Activated gamma-delta T cell (primary cell): ENCODE data around the gene ELL.
"Not testable (repeated sequence)": the region's sequence is repeated elsewhere in the genome, so short reads cannot be mapped to it uniquely, and the experiment has no call there.

ENCODE experiments used
- DNase-seq: peaks from one replicate; lab custom pipeline; 2025; lab: John Stamatoyannopoulos, UW
- total RNA-seq, 2 donors: gene quantifications; one replicate each; lab custom pipeline; 2026; lab: John Stamatoyannopoulos, UW

The ELL gene
- total RNA-seq: 59.7 to 86.0 reads per million in 2 donors

- no peak for DNase-seq
These were observed at the start of gene ELL for GRCh38 chr19:18521692-18522123. Gene ELL, minus strand, starts transcription at chr19:18522070. Its CDS starts 15 bp downstream, at chr19:18522055.

- no peak for DNase-seq
These were observed 46.5 kb upstream of the ELL start for GRCh38 chr19:18568367-18568766.

- no peak for DNase-seq
These were observed 45.1 kb upstream of the ELL start for GRCh38 chr19:18566953-18567352.

- DNase-seq: no peak
These were observed 40.2 kb upstream of the ELL start for GRCh38 chr19:18562086-18562485.

- DNase-seq: no peak
These were observed 37.8 kb upstream of the ELL start for GRCh38 chr19:18559685-18560084.

- no peak for DNase-seq
These were observed 36.7 kb upstream of the ELL start for GRCh38 chr19:18558604-18559003.

- DNase-seq: no peak
These were observed 36.3 kb upstream of the ELL start for GRCh38 chr19:18558202-18558555.

- DNase-seq: peak; percentile 91
These were observed 35.7 kb upstream of the ELL start, which contains the start of gene KXD1 for GRCh38 chr19:18557411-18558201. Gene KXD1, plus strand, starts transcription at chr19:18557870. Its CDS starts 4,187 bp downstream, at chr19:18562057.

GRCh38 chr19:18551631-18552030, 29.8 kb upstream of the ELL start:
- DNase-seq: no peak

GRCh38 chr19:18543814-18544475, 22.1 kb upstream of the ELL start:
- DNase-seq: no peak

- peak; percentile 88 for DNase-seq
These were observed 21.3 kb upstream of the ELL start, which contains the start of gene FKBP8 for GRCh38 chr19:18542941-18543813. Gene FKBP8, minus strand, starts transcription at chr19:18543573. Its CDS starts 1,603 bp downstream, at chr19:18541970.

GRCh38 chr19:18541992-18542940, 20.4 kb upstream of the ELL start:
- DNase-seq: no peak

- DNase-seq: no peak
These were observed 19.6 kb upstream of the ELL start for GRCh38 chr19:18541258-18541991.

- DNase-seq: not testable (repeated sequence)
These were observed 18.3 kb upstream of the ELL start for GRCh38 chr19:18540200-18540599.

GRCh38 chr19:18539372-18539771, 17.5 kb upstream of the ELL start:
- DNase-seq: no peak

- DNase-seq: no peak
These were observed 16.2 kb upstream of the ELL start for GRCh38 chr19:18538115-18538514.

GRCh38 chr19:18537431-18537830, 15.6 kb upstream of the ELL start:
- no peak for DNase-seq

- DNase-seq: no peak
These were observed 14.6 kb upstream of the ELL start for GRCh38 chr19:18536475-18536874.

- no peak for DNase-seq
These were observed 11.2 kb upstream of the ELL start for GRCh38 chr19:18533058-18533457.

- no peak for DNase-seq
These were observed 10.5 kb upstream of the ELL start for GRCh38 chr19:18532168-18532890.
